Dendritic cell treated with granulocyte-macrophage colony-stimulating factor and Interleukin-4, amounts not matched to agents 40 ng/mL and 50 ng/mL, for 4 days (primary cell): ENCODE measurements around the gene BPI.
"Not testable (repeated sequence)": the region's sequence is repeated elsewhere in the genome, so short reads cannot be mapped to it uniquely, and the experiment has no call there.

ENCODE experiments used
- H3K27ac Mint-ChIP-seq: one replicate; pipeline ENCODE4 v1.8.0; 2022; ENCODE audit warnings: mild to moderate bottlenecking, mixed read lengths
- H3K27me3 Mint-ChIP-seq: one replicate; pipeline ENCODE4 v1.8.0; 2022; ENCODE audit warnings: mild to moderate bottlenecking, mixed read lengths
- H3K36me3 Mint-ChIP-seq: one replicate; pipeline ENCODE4 v1.8.0; 2022; ENCODE audit warnings: low read depth, mixed read lengths
- H3K4me1 Mint-ChIP-seq: one replicate; pipeline ENCODE4 v1.8.0; 2022; ENCODE audit warnings: low read depth, mixed read lengths
- H3K4me3 Mint-ChIP-seq: one replicate; pipeline ENCODE4 v1.8.0; 2022; ENCODE audit warnings: mild to moderate bottlenecking, moderate library complexity, mixed read lengths
- H3K9me3 Mint-ChIP-seq: one replicate; pipeline ENCODE4 v1.8.0; 2022; ENCODE audit warnings: mixed read lengths
- intact Hi-C: fragments of 100-400 bp; cut with micrococcal nuclease; formaldehyde crosslinking; loops from one replicate; pipeline ENCODE4 v1.15.0; 2022

The BPI gene

GRCh38 chr20:38320221-38320620 is 16.3 kb downstream of the BPI start:
- intact Hi-C loops = no loop called here
- H3K4me3 Mint-ChIP-seq = no peak overlapping the region
- H3K27me3 Mint-ChIP-seq = peaks cover 36% of the 10 kb centered on the region
- H3K4me1 Mint-ChIP-seq = peaks cover 17% of the 10 kb centered on the region
- H3K9me3 Mint-ChIP-seq = no peaks in the 10 kb centered on the region
- H3K36me3 Mint-ChIP-seq = no peaks in the 10 kb centered on the region
- no peak overlapping the region for H3K27ac Mint-ChIP-seq

- Mint-ChIP-seq H3K4me1 (peaks cover 17% of the 10 kb centered on the region), H3K4me3 (no peak overlapping the region), H3K9me3 (peaks cover 9% of the 10 kb centered on the region), H3K36me3 (no peaks in the 10 kb centered on the region), H3K27me3 (peaks cover 25% of the 10 kb centered on the region), H3K27ac (no peak overlapping the region)
- intact Hi-C loops = loop anchor here (1.0 kb wide), 2 partner anchors 93 to 265 kb away; no protein-coding TSS in a partner anchor
These were observed 18.1 kb downstream of the BPI start for GRCh38 chr20:38321959-38322598.

DNA sequence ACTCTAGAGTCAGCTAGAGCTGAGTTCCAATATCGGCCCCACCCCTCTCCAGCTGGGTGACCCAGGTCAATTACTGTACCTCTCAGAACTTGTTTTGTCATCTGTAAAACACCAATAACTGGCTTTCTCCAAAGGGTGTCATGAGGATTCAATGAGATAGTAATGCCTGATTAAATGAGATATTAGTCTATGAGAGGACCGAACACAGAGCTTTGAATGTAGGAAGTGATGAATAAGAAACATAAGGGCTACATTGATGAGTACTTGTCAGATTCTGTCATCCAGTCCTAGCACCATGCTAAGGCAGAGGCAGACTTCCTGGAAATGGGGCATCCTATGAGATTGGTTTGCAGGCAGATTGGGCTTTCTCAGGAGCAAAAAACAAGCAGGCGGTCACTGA is 20.2 kb downstream of the BPI start:
- Mint-ChIP-seq H3K4me3 (no peak overlapping the region), H3K4me1 (peaks cover 17% of the 10 kb centered on the region), H3K9me3 (peaks cover 9% of the 10 kb centered on the region), H3K27ac (no peak overlapping the region), H3K36me3 (no peaks in the 10 kb centered on the region), H3K27me3 (peaks cover 28% of the 10 kb centered on the region)
- intact Hi-C loops = no loop called here

- Mint-ChIP-seq H3K36me3 (no peaks in the 10 kb centered on the region), H3K27me3 (peaks cover 21% of the 10 kb centered on the region), H3K4me3 (no peak overlapping the region), H3K9me3 (peaks cover 9% of the 10 kb centered on the region), H3K4me1 (peaks cover 13% of the 10 kb centered on the region), H3K27ac (no peak overlapping the region)
- intact Hi-C loops = no loop called here
These were observed 21.2 kb downstream of the BPI start for GRCh38 chr20:38325167-38325566.

- peaks cover 9% of the 10 kb centered on the region for H3K9me3 Mint-ChIP-seq
- intact Hi-C loops = no loop called here
- H3K4me1 Mint-ChIP-seq = peaks cover 8% of the 10 kb centered on the region
- H3K36me3 Mint-ChIP-seq = no peaks in the 10 kb centered on the region
- no peak overlapping the region for H3K27ac Mint-ChIP-seq
- H3K27me3 Mint-ChIP-seq = peaks cover 17% of the 10 kb centered on the region
- no peak overlapping the region for H3K4me3 Mint-ChIP-seq
These were observed 21.9 kb downstream of the BPI start for GRCh38 chr20:38325905-38326304.

GRCh38 chr20:38326309-38326708 is 22.4 kb downstream of the BPI start:
- peaks cover 9% of the 10 kb centered on the region for H3K9me3 Mint-ChIP-seq
- H3K4me3 Mint-ChIP-seq = no peak overlapping the region
- peaks cover 6% of the 10 kb centered on the region for H3K4me1 Mint-ChIP-seq
- peaks cover 14% of the 10 kb centered on the region for H3K27me3 Mint-ChIP-seq
- no peaks in the 10 kb centered on the region for H3K36me3 Mint-ChIP-seq
- H3K27ac Mint-ChIP-seq = no peak overlapping the region
- intact Hi-C loops = no loop called here

DNA sequence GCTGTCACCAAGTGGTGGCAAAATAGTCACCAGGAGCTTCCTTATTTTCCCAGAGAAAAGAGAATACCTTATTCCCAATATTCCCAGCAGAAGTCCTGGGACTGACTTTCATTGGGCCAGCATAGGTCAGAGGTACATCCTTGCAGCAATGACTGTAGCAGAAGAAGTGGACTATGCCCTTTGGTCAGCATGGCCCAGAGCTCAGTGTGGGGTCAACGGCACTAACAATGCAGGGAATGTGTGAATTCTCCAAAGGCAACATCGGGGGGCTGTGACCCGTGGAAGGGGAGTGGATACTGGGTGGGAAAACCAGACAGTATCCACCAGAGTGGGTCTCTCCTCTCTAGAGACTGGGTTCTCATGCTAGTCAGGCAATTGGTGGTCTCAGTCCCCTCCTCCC is 26.7 kb downstream of the BPI start:
- peaks cover 5% of the 10 kb centered on the region for H3K9me3 Mint-ChIP-seq

DNA sequence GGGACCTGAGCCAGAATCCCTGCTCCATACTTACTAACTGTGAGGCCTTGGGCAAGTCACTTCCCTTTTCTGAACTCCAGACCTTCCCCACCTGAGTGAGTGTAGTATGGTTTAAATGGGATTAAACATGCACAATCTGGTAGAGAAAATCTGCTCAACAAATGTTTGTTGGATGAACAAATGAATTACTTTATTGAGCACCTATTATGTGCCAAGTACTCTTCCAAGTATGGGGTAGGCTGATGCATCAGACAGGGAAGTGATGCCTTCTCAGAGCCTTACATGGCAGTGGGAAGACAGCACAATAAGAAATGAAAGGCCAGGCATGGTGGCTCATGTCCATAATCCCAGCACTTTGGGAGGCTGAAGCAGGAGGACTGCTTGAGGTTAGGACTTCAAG is 27.3 kb downstream of the BPI start:
- Mint-ChIP-seq H3K27ac (no peak overlapping the region), H3K27me3 (peaks cover 37% of the 10 kb centered on the region), H3K9me3 (no peaks in the 10 kb centered on the region), H3K4me3 (no peak overlapping the region), H3K4me1 (no peaks in the 10 kb centered on the region), H3K36me3 (no peaks in the 10 kb centered on the region)
- intact Hi-C loops = no loop called here

More for the DNA sequence above, 26.7 kb downstream of the BPI start:
- Mint-ChIP-seq H3K4me3 (no peak overlapping the region), H3K27ac (no peak overlapping the region), H3K27me3 (peaks cover 32% of the 10 kb centered on the region), H3K36me3 (no peaks in the 10 kb centered on the region), H3K4me1 (no peaks in the 10 kb centered on the region)
- intact Hi-C loops = no loop called here

GRCh38 chr20:38331814-38332213 is 27.9 kb downstream of the BPI start:
- intact Hi-C loops = no loop called here
- Mint-ChIP-seq H3K4me3 (no peak overlapping the region), H3K27ac (no peak overlapping the region), H3K9me3 (no peaks in the 10 kb centered on the region), H3K27me3 (peaks cover 40% of the 10 kb centered on the region), H3K4me1 (no peaks in the 10 kb centered on the region), H3K36me3 (no peaks in the 10 kb centered on the region)

- Mint-ChIP-seq H3K27ac (no peak overlapping the region), H3K4me3 (no peak overlapping the region), H3K36me3 (peaks cover 8% of the 10 kb centered on the region), H3K9me3 (peaks cover 12% of the 10 kb centered on the region), H3K27me3 (peaks cover 47% of the 10 kb centered on the region), H3K4me1 (no peaks in the 10 kb centered on the region)
- intact Hi-C loops = no loop called here
These were observed 30.1 kb downstream of the BPI start for GRCh38 chr20:38334016-38334415.

GRCh38 chr20:38336726-38337125 is 32.8 kb downstream of the BPI start:
- Mint-ChIP-seq H3K27ac (no peak overlapping the region), H3K4me1 (no peaks in the 10 kb centered on the region), H3K4me3 (no peak overlapping the region), H3K36me3 (peaks cover 8% of the 10 kb centered on the region), H3K9me3 (peaks cover 12% of the 10 kb centered on the region), H3K27me3 (peaks cover 50% of the 10 kb centered on the region)
- intact Hi-C loops = loop anchor here (1.0 kb wide), 1 partner anchor 72 kb away; no protein-coding TSS in a partner anchor

DNA sequence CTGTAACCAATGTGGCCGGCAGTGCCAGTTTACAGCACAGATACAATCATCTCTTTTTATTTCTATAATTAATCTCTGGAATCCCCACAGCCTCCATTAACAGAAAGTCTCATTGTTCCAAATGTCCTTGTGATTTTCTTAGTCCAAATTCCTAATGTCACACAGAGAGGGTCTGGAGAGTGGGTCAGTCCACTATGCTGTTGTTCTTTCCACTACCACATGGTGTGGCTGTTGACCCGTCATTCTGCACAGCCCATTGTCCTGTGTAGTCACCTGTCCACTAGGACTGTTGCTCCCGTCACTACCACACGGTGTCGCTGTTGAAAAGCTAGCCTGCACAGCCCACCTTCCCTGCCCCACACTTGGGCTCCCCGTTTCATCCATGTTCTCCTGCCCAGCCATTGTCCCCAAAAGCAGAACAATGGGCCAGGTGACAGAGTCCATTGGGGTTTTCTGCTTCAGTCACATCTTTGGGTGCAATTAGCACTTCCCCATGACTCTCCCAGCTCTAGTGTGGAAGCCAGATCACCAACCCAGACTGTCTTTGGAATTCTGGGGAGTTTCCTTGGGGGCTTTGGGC is 33.7 kb downstream of the BPI start:
- Mint-ChIP-seq H3K4me1 (no peaks in the 10 kb centered on the region), H3K4me3 (no peak overlapping the region), H3K9me3 (peaks cover 12% of the 10 kb centered on the region), H3K27ac (no peak overlapping the region), H3K36me3 (peaks cover 8% of the 10 kb centered on the region), H3K27me3 (peaks cover 47% of the 10 kb centered on the region)
- intact Hi-C loops = loop anchor here (1.0 kb wide), 1 partner anchor 71 kb away; no protein-coding TSS in a partner anchor

- Mint-ChIP-seq H3K27ac (no peak overlapping the region), H3K36me3 (peaks cover 8% of the 10 kb centered on the region), H3K27me3 (peaks cover 48% of the 10 kb centered on the region), H3K4me1 (no peaks in the 10 kb centered on the region), H3K9me3 (peaks cover 12% of the 10 kb centered on the region), H3K4me3 (no peak overlapping the region)
- intact Hi-C loops = no loop called here
These were observed 35.0 kb downstream of the BPI start for GRCh38 chr20:38338849-38339520.

DNA sequence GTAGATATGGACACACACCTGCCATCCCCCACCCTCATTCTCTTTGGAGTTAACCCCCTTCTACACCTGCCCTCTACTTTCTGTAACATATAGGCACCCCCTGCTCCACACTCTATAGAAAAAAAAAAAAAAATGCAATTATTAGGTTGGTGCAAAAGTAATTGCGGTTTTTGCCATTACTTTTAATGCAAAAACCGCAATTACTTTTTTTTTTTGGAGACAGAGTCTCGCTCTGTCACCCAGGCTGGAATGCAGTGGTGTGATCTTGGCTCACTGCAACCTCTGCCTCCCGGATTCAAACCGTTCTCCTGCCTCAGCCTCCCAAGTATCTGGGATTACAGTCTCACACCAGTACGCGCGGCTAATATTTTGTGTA is 35.6 kb downstream of the BPI start:
- H3K27ac Mint-ChIP-seq, intact Hi-C loops, H3K36me3 Mint-ChIP-seq, H3K4me3 Mint-ChIP-seq, H3K4me1 Mint-ChIP-seq: not testable (repeated sequence)
- Mint-ChIP-seq H3K27me3 (peaks cover 48% of the 10 kb centered on the region), H3K9me3 (peaks cover 12% of the 10 kb centered on the region)
